Measurements from ENCODE around the gene FCGBP. TPM values are rescaled to one million over a fixed set of nuclear protein-coding genes. Genes with fewer than 3 reads are reported as not detected.
A peak's percentile ranks its signal among the peaks of the same experiment; 100 is the strongest.

The FCGBP gene
- total RNA-seq, 1 donor from 2014 or later: 10.0 TPM

- Mint-ChIP-seq H3K27me3 (no peaks in the 10 kb centered on the region), H3K4me3 (no peak overlapping the region), H3K36me3 (no peaks in the 10 kb centered on the region), H3K4me1 (ENCODE audit: unreplicated experiment) (no peaks in the 10 kb centered on the region), H3K27ac (no peak overlapping the region), H3K9me3 (no peaks in the 10 kb centered on the region)
- DNase-seq (ENCODE audit: extremely low spot score, unreplicated experiment): peak; percentile 51
- TF ChIP-seq, protein P1, sequence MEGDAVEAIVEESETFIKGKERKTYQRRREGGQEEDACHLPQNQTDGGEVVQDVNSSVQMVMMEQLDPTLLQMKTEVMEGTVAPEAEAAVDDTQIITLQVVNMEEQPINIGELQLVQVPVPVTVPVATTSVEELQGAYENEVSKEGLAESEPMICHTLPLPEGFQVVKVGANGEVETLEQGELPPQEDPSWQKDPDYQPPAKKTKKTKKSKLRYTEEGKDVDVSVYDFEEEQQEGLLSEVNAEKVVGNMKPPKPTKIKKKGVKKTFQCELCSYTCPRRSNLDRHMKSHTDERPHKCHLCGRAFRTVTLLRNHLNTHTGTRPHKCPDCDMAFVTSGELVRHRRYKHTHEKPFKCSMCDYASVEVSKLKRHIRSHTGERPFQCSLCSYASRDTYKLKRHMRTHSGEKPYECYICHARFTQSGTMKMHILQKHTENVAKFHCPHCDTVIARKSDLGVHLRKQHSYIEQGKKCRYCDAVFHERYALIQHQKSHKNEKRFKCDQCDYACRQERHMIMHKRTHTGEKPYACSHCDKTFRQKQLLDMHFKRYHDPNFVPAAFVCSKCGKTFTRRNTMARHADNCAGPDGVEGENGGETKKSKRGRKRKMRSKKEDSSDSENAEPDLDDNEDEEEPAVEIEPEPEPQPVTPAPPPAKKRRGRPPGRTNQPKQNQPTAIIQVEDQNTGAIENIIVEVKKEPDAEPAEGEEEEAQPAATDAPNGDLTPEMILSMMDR (conservative IDR thresholded peaks at IDR 0.05): no peak
Measured at GRCh38 chr19:39916851-39917396, 17.5 kb downstream of the FCGBP start.

GRCh38 chr19:39916236-39916635 is 18.2 kb downstream of the FCGBP start:
- no peaks in the 10 kb centered on the region for H3K27me3 Mint-ChIP-seq
- H3K4me3 Mint-ChIP-seq: no peak overlapping the region
- no peaks in the 10 kb centered on the region for H3K4me1 Mint-ChIP-seq (ENCODE audit: unreplicated experiment)
- DNase-seq (ENCODE audit: extremely low spot score, unreplicated experiment): peak; percentile 24
- H3K27ac Mint-ChIP-seq: no peak overlapping the region
- TF ChIP-seq, protein P1 (conservative IDR thresholded peaks at IDR 0.05): no peak
- H3K9me3 Mint-ChIP-seq: no peaks in the 10 kb centered on the region
- H3K36me3 Mint-ChIP-seq: no peaks in the 10 kb centered on the region

GRCh38 chr19:39915848-39916215 is 18.6 kb downstream of the FCGBP start:
- TF ChIP-seq, protein P1 (conservative IDR thresholded peaks at IDR 0.05): no peak
- Mint-ChIP-seq H3K4me3 (no peak overlapping the region), H3K4me1 (ENCODE audit: unreplicated experiment) (no peaks in the 10 kb centered on the region), H3K9me3 (no peaks in the 10 kb centered on the region), H3K27ac (no peak overlapping the region), H3K36me3 (no peaks in the 10 kb centered on the region), H3K27me3 (no peaks in the 10 kb centered on the region)
- DNase-seq (ENCODE audit: extremely low spot score, unreplicated experiment): peak; percentile 32

DNA sequence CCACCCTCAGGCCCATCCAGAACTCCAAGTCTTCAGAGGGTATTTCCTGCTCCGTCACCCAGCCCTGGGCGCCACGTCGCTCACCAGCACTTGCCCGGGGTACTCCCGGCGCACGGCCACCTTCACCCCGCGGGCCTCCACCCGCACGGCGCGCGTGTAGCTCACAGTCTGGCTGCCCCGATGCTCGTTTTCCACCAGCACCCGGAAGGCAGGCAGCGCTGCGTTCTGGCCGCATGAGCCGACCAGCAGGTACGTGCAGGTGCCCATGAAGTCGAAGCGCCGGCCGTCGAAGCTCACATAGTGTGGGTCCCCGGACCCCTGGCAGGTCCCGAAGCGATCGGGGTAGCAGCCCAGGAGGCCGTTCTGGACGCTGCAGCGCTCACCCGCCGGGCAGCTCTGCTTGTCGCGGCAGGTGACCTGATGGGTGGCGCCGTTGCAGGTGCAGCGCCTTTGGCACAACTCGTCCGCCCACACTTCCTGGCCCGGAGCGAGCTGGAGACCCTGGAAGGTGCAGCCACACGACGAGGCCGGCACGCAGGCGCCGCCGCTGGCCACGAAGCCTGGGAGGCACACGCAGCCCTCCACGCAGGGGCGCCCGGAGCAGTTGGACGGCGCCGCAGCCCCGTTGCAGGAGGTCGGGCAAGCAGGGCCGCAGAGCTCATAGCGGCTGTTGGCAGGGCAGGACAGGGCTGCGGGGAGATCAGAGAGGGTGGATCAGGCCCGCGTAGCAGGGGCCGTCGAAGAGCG is 19.2 kb downstream of the FCGBP start:
- H3K4me3 Mint-ChIP-seq: no peak overlapping the region
- H3K36me3 Mint-ChIP-seq: no peaks in the 10 kb centered on the region
- TF ChIP-seq, protein P1 (conservative IDR thresholded peaks at IDR 0.05): no peak
- DNase-seq (ENCODE audit: extremely low spot score, unreplicated experiment): peak; percentile 64
- H3K4me1 Mint-ChIP-seq (ENCODE audit: unreplicated experiment): no peaks in the 10 kb centered on the region
- no peak overlapping the region for H3K27ac Mint-ChIP-seq
- H3K9me3 Mint-ChIP-seq: no peaks in the 10 kb centered on the region
- H3K27me3 Mint-ChIP-seq: no peaks in the 10 kb centered on the region

DNA sequence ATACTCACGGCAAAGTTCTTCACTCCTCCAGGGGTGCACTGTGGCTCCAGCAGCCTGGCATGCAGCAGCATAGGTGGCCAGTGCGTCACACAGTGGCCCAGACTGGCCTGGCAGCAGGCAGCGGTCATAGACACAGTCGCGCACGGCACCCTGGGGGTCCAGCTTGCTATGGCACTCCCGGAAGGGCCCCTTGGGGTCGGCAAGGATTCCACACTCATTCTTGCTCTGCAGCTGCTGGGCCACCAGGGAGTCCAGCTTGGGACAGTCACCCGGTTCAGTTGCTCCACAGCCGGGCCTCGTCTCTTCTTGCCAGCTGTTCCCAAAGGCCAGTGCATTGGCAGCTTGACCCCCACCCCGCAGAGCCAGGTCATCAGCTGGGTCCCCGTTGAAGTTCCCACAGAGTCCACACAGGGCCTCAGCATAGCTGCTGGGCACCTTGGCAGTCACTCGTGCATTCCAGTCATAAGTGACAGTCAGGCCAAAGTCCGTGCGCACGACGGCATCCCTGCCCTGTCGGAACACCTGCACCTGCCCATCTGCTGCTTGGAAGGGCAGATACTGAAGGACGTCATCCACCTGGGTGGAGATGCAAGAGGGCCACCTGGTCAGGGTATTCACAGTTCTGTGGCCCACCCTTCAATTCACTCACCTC is 20.6 kb downstream of the FCGBP start:
- peak; percentile 55 for DNase-seq (ENCODE audit: extremely low spot score, unreplicated experiment)
- H3K27me3 Mint-ChIP-seq: no peaks in the 10 kb centered on the region
- H3K27ac Mint-ChIP-seq: no peak overlapping the region
- no peaks in the 10 kb centered on the region for H3K36me3 Mint-ChIP-seq
- TF ChIP-seq, protein P1 (conservative IDR thresholded peaks at IDR 0.05): no peak
- H3K4me3 Mint-ChIP-seq: no peak overlapping the region
- no peaks in the 10 kb centered on the region for H3K4me1 Mint-ChIP-seq (ENCODE audit: unreplicated experiment)
- no peaks in the 10 kb centered on the region for H3K9me3 Mint-ChIP-seq

All from type B pancreatic cell (in vitro differentiated cells).